AG09309 (cell line): ENCODE data around the gene SEM1.
"Not testable (repeated sequence)": the region's sequence is repeated elsewhere in the genome, so short reads cannot be mapped to it uniquely, and the experiment has no call there.

Experiments used
- DNase-seq: peaks from one replicate; pipeline ENCODE4 v3.0.0-alpha.2; 2010; ENCODE audit warnings: low read depth
- H3K4me3 ChIP-seq: 2 replicates; pipeline ENCODE4 v1.5.1; 2011; ENCODE audit warnings: mild to moderate bottlenecking, low read depth, low read length, moderate library complexity; ENCODE audit not compliant: control insufficient read depth
- TF ChIP-seq, protein P1 (sequence below): IDR thresholded peaks from 2 replicates; pipeline ENCODE4 v1.5.1; 2011; ENCODE audit warnings: mild to moderate bottlenecking, low read depth, low read length, inconsistent platforms; ENCODE audit not compliant: insufficient read depth, control insufficient read depth; ENCODE audit errors: missing control alignments

SEM1 gene

GRCh38 chr7:96667026-96667425 is 42.6 kb downstream of the SEM1 start:
- DNase-seq = peak; percentile 41
- TF ChIP-seq, protein P1, sequence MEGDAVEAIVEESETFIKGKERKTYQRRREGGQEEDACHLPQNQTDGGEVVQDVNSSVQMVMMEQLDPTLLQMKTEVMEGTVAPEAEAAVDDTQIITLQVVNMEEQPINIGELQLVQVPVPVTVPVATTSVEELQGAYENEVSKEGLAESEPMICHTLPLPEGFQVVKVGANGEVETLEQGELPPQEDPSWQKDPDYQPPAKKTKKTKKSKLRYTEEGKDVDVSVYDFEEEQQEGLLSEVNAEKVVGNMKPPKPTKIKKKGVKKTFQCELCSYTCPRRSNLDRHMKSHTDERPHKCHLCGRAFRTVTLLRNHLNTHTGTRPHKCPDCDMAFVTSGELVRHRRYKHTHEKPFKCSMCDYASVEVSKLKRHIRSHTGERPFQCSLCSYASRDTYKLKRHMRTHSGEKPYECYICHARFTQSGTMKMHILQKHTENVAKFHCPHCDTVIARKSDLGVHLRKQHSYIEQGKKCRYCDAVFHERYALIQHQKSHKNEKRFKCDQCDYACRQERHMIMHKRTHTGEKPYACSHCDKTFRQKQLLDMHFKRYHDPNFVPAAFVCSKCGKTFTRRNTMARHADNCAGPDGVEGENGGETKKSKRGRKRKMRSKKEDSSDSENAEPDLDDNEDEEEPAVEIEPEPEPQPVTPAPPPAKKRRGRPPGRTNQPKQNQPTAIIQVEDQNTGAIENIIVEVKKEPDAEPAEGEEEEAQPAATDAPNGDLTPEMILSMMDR = no peak
- H3K4me3 ChIP-seq = no peak overlapping the region

DNA sequence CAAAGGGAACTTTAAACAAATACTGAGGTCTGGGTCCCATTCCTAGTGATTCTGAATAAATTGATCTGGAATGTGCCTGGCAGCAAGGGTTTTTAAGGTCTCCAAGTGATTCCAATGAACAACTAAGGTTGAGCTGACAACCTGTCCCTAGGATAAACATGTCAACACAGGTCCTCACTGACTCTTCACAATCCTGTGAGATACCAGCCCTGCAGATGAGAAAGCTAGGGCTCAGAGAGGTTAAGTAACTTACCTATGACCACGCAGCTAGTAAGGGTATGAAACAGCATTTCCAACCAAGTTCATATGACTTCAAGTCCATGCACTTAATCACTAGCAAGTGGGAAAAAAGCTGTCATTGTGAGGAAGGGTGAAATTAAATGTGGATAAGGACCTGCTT is 44.0 kb downstream of the SEM1 start:
- no peak for DNase-seq
- no peak overlapping the region for H3K4me3 ChIP-seq
- TF ChIP-seq, protein P1 = no peak

DNA sequence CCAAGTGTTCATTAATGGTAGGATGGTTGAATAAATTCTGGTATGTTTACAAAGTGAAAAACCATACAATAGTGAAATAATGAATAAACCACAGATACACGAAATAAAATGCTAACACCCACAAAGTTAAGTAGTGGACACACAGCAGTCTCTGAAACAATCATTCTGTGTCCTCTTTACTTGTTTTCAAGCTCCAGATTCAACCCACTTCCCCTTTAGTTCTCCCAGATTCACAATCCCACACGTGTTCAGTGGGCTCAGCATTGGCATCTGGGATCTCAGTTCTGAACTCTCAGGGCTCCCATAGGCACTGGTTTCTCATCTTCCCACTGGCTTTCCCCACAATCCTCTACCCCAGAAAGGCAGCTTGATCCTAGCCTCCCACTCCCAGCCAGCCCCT is 44.9 kb downstream of the SEM1 start:
- DNase-seq = no peak
- TF ChIP-seq, protein P1 = no peak
- H3K4me3 ChIP-seq = no peak overlapping the region

GRCh38 chr7:96663871-96664445 is 45.7 kb downstream of the SEM1 start:
- DNase-seq = no peak
- H3K4me3 ChIP-seq = no peak overlapping the region
- TF ChIP-seq, protein P1 = no peak

DNA sequence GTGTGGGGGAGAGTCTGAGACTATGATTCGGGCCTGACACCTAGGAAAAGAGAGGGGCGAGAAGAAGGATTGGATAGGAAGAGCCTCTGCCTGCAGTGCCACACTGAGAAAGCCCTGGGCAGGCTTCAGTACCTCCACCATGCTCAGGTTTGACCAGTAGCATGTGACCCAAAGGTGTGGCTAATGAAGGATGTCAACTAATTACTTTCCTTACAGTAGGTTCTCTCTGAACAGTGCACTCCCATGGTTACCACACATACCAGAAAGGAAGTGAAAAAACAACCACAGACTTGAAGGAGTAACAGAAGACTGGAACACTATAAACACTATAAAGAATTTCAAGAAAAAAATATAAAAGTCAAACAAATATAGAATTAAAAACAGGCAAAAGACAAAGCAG is 46.2 kb downstream of the SEM1 start:
- TF ChIP-seq, protein P1 = no peak
- no peak for DNase-seq
- no peak overlapping the region for H3K4me3 ChIP-seq

DNA sequence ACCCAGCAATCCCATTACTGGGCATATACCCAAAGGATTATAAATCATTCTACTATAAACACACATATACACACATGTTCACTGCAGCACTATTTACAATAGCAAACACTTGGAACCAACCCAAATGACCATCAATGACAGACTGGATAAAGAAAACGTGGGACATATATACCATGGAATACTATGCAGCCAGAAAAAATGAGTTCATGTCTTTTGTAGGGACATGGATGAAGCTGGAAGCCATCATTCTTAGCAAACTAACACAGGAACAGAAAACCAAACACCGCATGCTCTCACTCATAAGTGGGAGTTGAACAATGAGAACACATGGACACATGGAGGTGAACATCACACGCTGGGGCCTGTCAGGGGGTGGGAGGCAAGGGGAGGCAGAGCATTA is 47.5 kb downstream of the SEM1 start:
- not testable (repeated sequence) for DNase-seq, H3K4me3 ChIP-seq

GRCh38 chr7:96658022-96658412 is 51.6 kb downstream of the SEM1 start:
- TF ChIP-seq, protein P1 = no peak
- no peak for DNase-seq
- no peak overlapping the region for H3K4me3 ChIP-seq
